Brain microvascular endothelial cell (primary cell): ENCODE results near the gene NUP42.

Source experiments
- DNase-seq: peaks from one replicate; pipeline ENCODE4 v3.0.0-alpha.2; 2020
- H3K27ac ChIP-seq: fragments of 250-450 bp; sonication (Bioruptor Pico); 2 replicates; pipeline ENCODE4 v1.5.1; 2020; ENCODE audit warnings: mild to moderate bottlenecking, moderate library complexity
- H3K27me3 ChIP-seq: fragments of 250-450 bp; sonication (Bioruptor Pico); replicated peaks from 2 replicates; pipeline ENCODE4 v1.5.1; 2020; ENCODE audit warnings: mild to moderate bottlenecking
- H3K36me3 ChIP-seq: fragments of 250-450 bp; sonication (Bioruptor Pico); replicated peaks from 2 replicates; pipeline ENCODE4 v1.5.1; 2020; ENCODE audit warnings: mild to moderate bottlenecking
- H3K4me3 ChIP-seq: 2 replicates; pipeline ENCODE4 v1.5.1; 2011; ENCODE audit warnings: low read depth, mild to moderate bottlenecking, control low read depth, low read length, moderate library complexity
- CTCF ChIP-seq: IDR thresholded peaks from 2 replicates; pipeline ENCODE4 v1.5.1; 2011; ENCODE audit warnings: low read depth, mild to moderate bottlenecking, moderate library complexity, low read length, control low read depth, inconsistent platforms; ENCODE audit errors: missing control alignments
- in situ Hi-C: cut with HindIII; loops from 2 replicates; pipeline ENCODE4 v1.10.0; 2017; ENCODE audit warnings: low sequenced_read_pairs, low pct_ligation_motif_present

The NUP42 gene

GRCh38 chr7:23175938-23176337, 5.9 kb upstream of the NUP42 start:
- Histone ChIP-seq H3K4me3 (no peak overlapping the region), H3K36me3 (no peaks in the 10 kb centered on the region), H3K27me3 (no peaks in the 10 kb centered on the region), H3K27ac (no peak overlapping the region)
- TF ChIP-seq CTCF, result no peak
- no peak for DNase-seq
- in situ Hi-C loops, result no loop called here

- H3K36me3 ChIP-seq, result peaks cover 16% of the 10 kb centered on the region
- TF ChIP-seq CTCF, result no peak
- in situ Hi-C loops, result no loop called here
- no peaks in the 10 kb centered on the region for H3K27me3 ChIP-seq
- no peak overlapping the region for H3K27ac ChIP-seq
- no peak for DNase-seq
- peak overlapping the region; percentile 93 for H3K4me3 ChIP-seq
Observed at GRCh38 chr7:23183279-23184012, 1.6 kb downstream of the NUP42 start.

GRCh38 chr7:23184291-23184690, 2.4 kb downstream of the NUP42 start:
- in situ Hi-C loops, result no loop called here
- no peak for TF ChIP-seq CTCF
- Histone ChIP-seq H3K27ac (no peak overlapping the region), H3K4me3 (no peak overlapping the region), H3K27me3 (no peaks in the 10 kb centered on the region), H3K36me3 (peaks cover 21% of the 10 kb centered on the region)
- no peak for DNase-seq

- no peaks in the 10 kb centered on the region for H3K27me3 ChIP-seq
- in situ Hi-C loops, result no loop called here
- no peak overlapping the region for H3K4me3 ChIP-seq
- no peak overlapping the region for H3K27ac ChIP-seq
- DNase-seq, result peak; percentile 57
- TF ChIP-seq CTCF, result peak; percentile 70
- peaks cover 25% of the 10 kb centered on the region for H3K36me3 ChIP-seq
Observed at GRCh38 chr7:23184709-23185359, 3.0 kb downstream of the NUP42 start.

- no peak overlapping the region for H3K27ac ChIP-seq
- H3K4me3 ChIP-seq, result no peak overlapping the region
- H3K27me3 ChIP-seq, result no peaks in the 10 kb centered on the region
- no peak for DNase-seq
- peaks cover 28% of the 10 kb centered on the region for H3K36me3 ChIP-seq
- in situ Hi-C loops, result no loop called here
- TF ChIP-seq CTCF, result no peak
Observed at GRCh38 chr7:23185980-23186379, 4.1 kb downstream of the NUP42 start.
